ENCODE measurements around the gene FAM111B. TPM values are rescaled to one million over a fixed set of nuclear protein-coding genes. Genes with fewer than 3 reads are reported as not detected.
"Not testable (repeated sequence)": the region's sequence is repeated elsewhere in the genome, so short reads cannot be mapped to it uniquely, and the experiment has no call there.

Gene FAM111B
- polyA plus RNA-seq, 1 donor (not counting 4 experiments of a cell fraction or from before 2014, with no cell fraction given): 5.3 TPM

GRCh38 chr11:59079086-59079485 lies 28.0 kb upstream of the FAM111B start:
- H3K9ac ChIP-seq (ENCODE audit: control insufficient read depth, extremely low read depth, insufficient read depth, low read length): no peak overlapping the region
- TF ChIP-seq CTCF (optimal IDR thresholded peaks at IDR 0.05 in 1 of 3, IDR thresholded peaks at IDR 0.05 in 1 of 3, conservative IDR thresholded peaks at IDR 0.05 in 1 of 3; ENCODE audit: extremely low read depth in 1 of 3, insufficient read depth in 2 of 3, low read length in 3 of 3): no peak
- TF ChIP-seq EZH2 (IDR thresholded peaks at IDR 0.05; ENCODE audit: low read length): no peak
- H3K79me2 ChIP-seq (ENCODE audit: control insufficient read depth, insufficient read depth, low read length): no peaks in the 10 kb centered on the region
- peaks cover 17% of the 10 kb centered on the region for H3K4me1 ChIP-seq (ENCODE audit: control insufficient read depth, extremely low read depth, insufficient read depth, low read length)
- H4K20me1 ChIP-seq (ENCODE audit: control insufficient read depth, extremely low read depth, insufficient read depth, low read length): no peaks in the 10 kb centered on the region
- dilution Hi-C loops (cut with MboI; ENCODE audit: extremely low pct_ligation_motif_present, low sequenced_read_pairs): no loop called here
- H3K36me3 ChIP-seq (ENCODE audit: control insufficient read depth in 2 of 2, extremely low read depth in 1 of 2, insufficient read depth in 2 of 2, low read length in 2 of 2): no peaks in the 10 kb centered on the region
- no peaks in the 10 kb centered on the region for H3K27me3 ChIP-seq (ENCODE audit: control insufficient read depth, extremely low read depth, insufficient read depth, low read length)
- no peak overlapping the region for H3K4me2 ChIP-seq (ENCODE audit: control insufficient read depth, extremely low read depth, insufficient read depth, low read depth, low read length)
- no peaks in the 10 kb centered on the region for H3K9me3 ChIP-seq (ENCODE audit: control insufficient read depth, low read depth, low read length)
- DNase-seq (ENCODE audit: low read depth, low spot score) (no peak), FAIRE-seq (no peak)
- H3K9me1 ChIP-seq (ENCODE audit: control insufficient read depth, extremely low read depth, insufficient read depth, low read length): no peaks in the 10 kb centered on the region
- no peak overlapping the region for H3K4me3 ChIP-seq (ENCODE audit: control insufficient read depth in 2 of 3, extremely low read depth in 1 of 3, insufficient read depth in 2 of 3, low read depth in 1 of 3, low read length in 3 of 3)
- H2AFZ ChIP-seq (ENCODE audit: control insufficient read depth, low read length): no peak overlapping the region
- no peak overlapping the region for H3K27ac ChIP-seq (ENCODE audit: control insufficient read depth, insufficient read depth, low read length)

GRCh38 chr11:59080421-59080820 lies 26.6 kb upstream of the FAM111B start:
- dilution Hi-C loops (cut with MboI; ENCODE audit: extremely low pct_ligation_motif_present, low sequenced_read_pairs); DNase-seq (ENCODE audit: low read depth, low spot score); H3K27ac ChIP-seq (ENCODE audit: control insufficient read depth, insufficient read depth, low read length); H3K27me3 ChIP-seq (ENCODE audit: control insufficient read depth, extremely low read depth, insufficient read depth, low read length); H3K79me2 ChIP-seq (ENCODE audit: control insufficient read depth, insufficient read depth, low read length); H3K36me3 ChIP-seq (ENCODE audit: control insufficient read depth in 2 of 2, extremely low read depth in 1 of 2, insufficient read depth in 2 of 2, low read length in 2 of 2); H3K4me3 ChIP-seq (ENCODE audit: control insufficient read depth in 2 of 3, extremely low read depth in 1 of 3, insufficient read depth in 2 of 3, low read depth in 1 of 3, low read length in 3 of 3); H3K9ac ChIP-seq (ENCODE audit: control insufficient read depth, extremely low read depth, insufficient read depth, low read length); H3K9me3 ChIP-seq (ENCODE audit: control insufficient read depth, low read depth, low read length); H2AFZ ChIP-seq (ENCODE audit: control insufficient read depth, low read length); H3K9me1 ChIP-seq (ENCODE audit: control insufficient read depth, extremely low read depth, insufficient read depth, low read length); H4K20me1 ChIP-seq (ENCODE audit: control insufficient read depth, extremely low read depth, insufficient read depth, low read length): not testable (repeated sequence)
- FAIRE-seq: peak; percentile 99
- peak overlapping the region; percentile 22 for H3K4me2 ChIP-seq (ENCODE audit: control insufficient read depth, extremely low read depth, insufficient read depth, low read depth, low read length)
- peaks cover 17% of the 10 kb centered on the region for H3K4me1 ChIP-seq (ENCODE audit: control insufficient read depth, extremely low read depth, insufficient read depth, low read length)

GRCh38 chr11:59081430-59082020 lies 25.5 kb upstream of the FAM111B start:
- H3K79me2 ChIP-seq (ENCODE audit: control insufficient read depth, insufficient read depth, low read length); H4K20me1 ChIP-seq (ENCODE audit: control insufficient read depth, extremely low read depth, insufficient read depth, low read length); H2AFZ ChIP-seq (ENCODE audit: control insufficient read depth, low read length); DNase-seq (ENCODE audit: low read depth, low spot score); H3K27me3 ChIP-seq (ENCODE audit: control insufficient read depth, extremely low read depth, insufficient read depth, low read length); H3K27ac ChIP-seq (ENCODE audit: control insufficient read depth, insufficient read depth, low read length); H3K9me3 ChIP-seq (ENCODE audit: control insufficient read depth, low read depth, low read length); H3K36me3 ChIP-seq (ENCODE audit: control insufficient read depth in 2 of 2, extremely low read depth in 1 of 2, insufficient read depth in 2 of 2, low read length in 2 of 2); H3K4me3 ChIP-seq (ENCODE audit: control insufficient read depth in 2 of 3, extremely low read depth in 1 of 3, insufficient read depth in 2 of 3, low read depth in 1 of 3, low read length in 3 of 3); dilution Hi-C loops (cut with MboI; ENCODE audit: extremely low pct_ligation_motif_present, low sequenced_read_pairs); H3K4me2 ChIP-seq (ENCODE audit: control insufficient read depth, extremely low read depth, insufficient read depth, low read depth, low read length); H3K9me1 ChIP-seq (ENCODE audit: control insufficient read depth, extremely low read depth, insufficient read depth, low read length); H3K9ac ChIP-seq (ENCODE audit: control insufficient read depth, extremely low read depth, insufficient read depth, low read length): not testable (repeated sequence)
- FAIRE-seq: peak; percentile 73
- H3K4me1 ChIP-seq (ENCODE audit: control insufficient read depth, extremely low read depth, insufficient read depth, low read length): peaks cover 17% of the 10 kb centered on the region

GRCh38 chr11:59086007-59086406 lies 21.0 kb upstream of the FAM111B start, which contains the start of gene GLYATL1B:
Gene GLYATL1B, plus strand, starts transcription at chr11:59086307. Its CDS starts 0 bp downstream, at chr11:59086307.
- H3K4me1 ChIP-seq (ENCODE audit: control insufficient read depth, extremely low read depth, insufficient read depth, low read length); H3K79me2 ChIP-seq (ENCODE audit: control insufficient read depth, insufficient read depth, low read length); H3K9me3 ChIP-seq (ENCODE audit: control insufficient read depth, low read depth, low read length); H3K9ac ChIP-seq (ENCODE audit: control insufficient read depth, extremely low read depth, insufficient read depth, low read length); H4K20me1 ChIP-seq (ENCODE audit: control insufficient read depth, extremely low read depth, insufficient read depth, low read length); H3K36me3 ChIP-seq (ENCODE audit: control insufficient read depth in 2 of 2, extremely low read depth in 1 of 2, insufficient read depth in 2 of 2, low read length in 2 of 2); H3K27me3 ChIP-seq (ENCODE audit: control insufficient read depth, extremely low read depth, insufficient read depth, low read length); H3K9me1 ChIP-seq (ENCODE audit: control insufficient read depth, extremely low read depth, insufficient read depth, low read length); DNase-seq (ENCODE audit: low read depth, low spot score); H3K27ac ChIP-seq (ENCODE audit: control insufficient read depth, insufficient read depth, low read length); H3K4me2 ChIP-seq (ENCODE audit: control insufficient read depth, extremely low read depth, insufficient read depth, low read depth, low read length); H2AFZ ChIP-seq (ENCODE audit: control insufficient read depth, low read length); dilution Hi-C loops (cut with MboI; ENCODE audit: extremely low pct_ligation_motif_present, low sequenced_read_pairs); H3K4me3 ChIP-seq (ENCODE audit: control insufficient read depth in 2 of 3, extremely low read depth in 1 of 3, insufficient read depth in 2 of 3, low read depth in 1 of 3, low read length in 3 of 3): not testable (repeated sequence)
- peak; percentile 5 for FAIRE-seq
